Chondrocyte (in vitro differentiated cells): ENCODE data around the gene CTBP1. TPM values are rescaled to one million over a fixed set of nuclear protein-coding genes. Genes with fewer than 3 reads are reported as not detected.
A peak's percentile ranks its signal among the peaks of the same experiment; 100 is the strongest.

Experiments
- DNase-seq: peaks from one replicate; pipeline ENCODE4 v3.0.0; 2021; ENCODE audit warnings: mixed read lengths, low spot score
- H3K27ac Mint-ChIP-seq: one replicate; pipeline ENCODE4 v1.8.0; 2021; ENCODE audit warnings: mild to moderate bottlenecking, moderate library complexity, mixed read lengths; ENCODE audit not compliant: unreplicated experiment
- H3K27me3 Mint-ChIP-seq: 2 replicates; pipeline ENCODE4 v1.8.0; 2021; ENCODE audit warnings: low read depth, mixed read lengths
- H3K36me3 Mint-ChIP-seq: 2 replicates; pipeline ENCODE4 v1.8.0; 2021; ENCODE audit warnings: low read depth, mixed read lengths
- H3K4me1 Mint-ChIP-seq: 2 replicates; pipeline ENCODE4 v1.8.0; 2021; ENCODE audit warnings: low read depth, mild to moderate bottlenecking, mixed read lengths
- H3K4me3 Mint-ChIP-seq: one replicate; pipeline ENCODE4 v1.8.0; 2021; ENCODE audit warnings: mild to moderate bottlenecking, moderate library complexity, mixed read lengths; ENCODE audit not compliant: unreplicated experiment
- H3K9me3 Mint-ChIP-seq: 2 replicates; pipeline ENCODE4 v1.8.0; 2021; ENCODE audit warnings: low read depth, mixed read lengths
- long read RNA-seq: library from polyadenylated mRNA; stranded (forward); transcript quantifications from one replicate; pipeline ENCODE4 v2.0.0, GENCODE V29; 2021
- total RNA-seq: library from RNA; stranded (reverse); gene quantifications from 3 replicates; pipeline ENCODE4 v1.2.1, GENCODE V29; 2021
- TF ChIP-seq, protein P1 (sequence below): fragments of 200-600 bp; sonication (generic); IDR thresholded peaks from 2 replicates; pipeline ENCODE4 v1.5.0; 2021; ENCODE audit warnings: antibody characterized with exemption, mild to moderate bottlenecking, moderate library complexity

The CTBP1 gene
- total RNA-seq: 147 to 175 TPM (median 151 TPM) in 3 replicates
- long read RNA-seq, transcript CTBP1-201 (9 exons, 2,297 nt): minor isoform, 30 of 286 reads
- long read RNA-seq, transcript CTBP1-203 (10 exons, 2,467 nt): major isoform, 105 of 286 reads
- long read RNA-seq, partial matches to known transcripts: 16 of 286 reads
- long read RNA-seq, other reads (novel, unspliced or antisense): 133 of 286 reads

DNA sequence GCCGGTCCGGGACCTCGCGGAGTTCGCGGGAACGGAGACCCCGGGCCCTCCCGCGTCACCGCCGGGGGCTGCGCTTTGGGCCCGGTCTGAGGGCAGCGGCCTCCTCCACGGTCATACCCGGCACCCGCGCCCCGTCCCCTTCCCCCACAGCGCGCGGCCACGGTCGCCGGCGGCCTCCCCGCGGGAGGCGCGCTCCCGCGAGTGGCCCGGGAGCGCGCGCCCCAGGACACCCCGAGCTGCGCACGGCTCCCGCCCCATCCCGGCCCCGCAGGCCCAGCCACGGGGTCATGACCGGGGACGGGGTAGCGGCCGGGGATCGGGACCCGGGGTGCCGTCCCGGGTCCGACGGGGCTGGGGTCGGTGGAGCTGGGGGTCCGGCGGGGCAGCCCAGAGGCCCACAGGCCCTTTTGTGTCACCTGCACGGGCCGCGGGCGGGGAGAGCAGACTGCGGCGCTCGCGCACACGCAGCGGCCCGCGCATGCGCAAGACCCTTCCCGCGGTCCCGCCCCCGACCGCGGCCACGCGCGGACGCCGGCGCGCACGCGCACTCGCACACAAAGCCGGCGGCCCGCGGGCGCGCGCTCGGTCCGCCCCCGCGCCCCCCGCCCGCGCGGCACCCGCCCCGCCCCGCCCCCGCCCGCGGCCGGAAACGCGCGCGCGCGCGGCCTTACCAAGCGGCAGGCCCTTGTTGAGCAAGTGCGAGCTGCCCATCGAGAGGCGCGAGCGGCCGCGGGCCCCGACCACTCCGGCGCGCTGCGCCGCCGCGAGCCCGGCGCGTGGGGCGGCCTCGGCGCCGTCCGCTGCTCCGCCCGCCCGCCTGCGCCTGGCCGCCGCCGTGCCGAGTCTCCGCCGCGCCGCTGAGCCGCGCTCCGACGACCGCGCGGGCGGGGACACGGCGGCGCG lies at the start of gene CTBP1:
Gene CTBP1, minus strand, starts transcription at position 886 of the 903 bp plus-strand sequence. CDS start 7,799 bp downstream, outside the sequence.
- H3K36me3 Mint-ChIP-seq: peaks cover 15% of the 10 kb centered on the region
- peak within 1 kb of the TSS; percentile 79 for H3K27ac Mint-ChIP-seq
- DNase-seq: peak; percentile 91
- no peaks in the 10 kb centered on the region for H3K27me3 Mint-ChIP-seq
- peaks cover 15% of the 10 kb centered on the region for H3K9me3 Mint-ChIP-seq
- H3K4me3 Mint-ChIP-seq: peak within 1 kb of the TSS; percentile 79
- peaks cover 47% of the 10 kb centered on the region for H3K4me1 Mint-ChIP-seq
- TF ChIP-seq, protein P1, sequence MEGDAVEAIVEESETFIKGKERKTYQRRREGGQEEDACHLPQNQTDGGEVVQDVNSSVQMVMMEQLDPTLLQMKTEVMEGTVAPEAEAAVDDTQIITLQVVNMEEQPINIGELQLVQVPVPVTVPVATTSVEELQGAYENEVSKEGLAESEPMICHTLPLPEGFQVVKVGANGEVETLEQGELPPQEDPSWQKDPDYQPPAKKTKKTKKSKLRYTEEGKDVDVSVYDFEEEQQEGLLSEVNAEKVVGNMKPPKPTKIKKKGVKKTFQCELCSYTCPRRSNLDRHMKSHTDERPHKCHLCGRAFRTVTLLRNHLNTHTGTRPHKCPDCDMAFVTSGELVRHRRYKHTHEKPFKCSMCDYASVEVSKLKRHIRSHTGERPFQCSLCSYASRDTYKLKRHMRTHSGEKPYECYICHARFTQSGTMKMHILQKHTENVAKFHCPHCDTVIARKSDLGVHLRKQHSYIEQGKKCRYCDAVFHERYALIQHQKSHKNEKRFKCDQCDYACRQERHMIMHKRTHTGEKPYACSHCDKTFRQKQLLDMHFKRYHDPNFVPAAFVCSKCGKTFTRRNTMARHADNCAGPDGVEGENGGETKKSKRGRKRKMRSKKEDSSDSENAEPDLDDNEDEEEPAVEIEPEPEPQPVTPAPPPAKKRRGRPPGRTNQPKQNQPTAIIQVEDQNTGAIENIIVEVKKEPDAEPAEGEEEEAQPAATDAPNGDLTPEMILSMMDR: no peak

DNA sequence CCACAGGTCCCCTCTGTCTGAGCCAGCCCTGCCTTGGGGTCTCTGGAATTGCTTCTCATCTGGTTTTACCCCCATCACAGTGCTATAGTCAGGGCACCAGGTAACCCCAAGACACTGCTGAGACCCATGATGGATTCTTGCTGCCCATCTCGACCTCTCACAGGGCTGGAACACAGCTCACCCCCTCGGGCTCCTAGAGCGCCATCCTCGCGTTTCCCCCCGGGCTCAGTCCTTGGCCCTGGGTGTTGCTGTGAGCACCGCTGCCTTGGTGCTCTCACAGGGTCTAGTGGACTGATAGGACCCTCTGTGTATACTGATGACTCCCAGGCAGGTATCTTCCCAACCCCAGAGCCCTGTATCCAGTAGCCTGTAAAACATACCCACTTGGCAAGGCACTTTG lies 49.5 kb upstream of the CTBP1 start:
- H3K4me1 Mint-ChIP-seq: peaks cover 23% of the 10 kb centered on the region

DNA sequence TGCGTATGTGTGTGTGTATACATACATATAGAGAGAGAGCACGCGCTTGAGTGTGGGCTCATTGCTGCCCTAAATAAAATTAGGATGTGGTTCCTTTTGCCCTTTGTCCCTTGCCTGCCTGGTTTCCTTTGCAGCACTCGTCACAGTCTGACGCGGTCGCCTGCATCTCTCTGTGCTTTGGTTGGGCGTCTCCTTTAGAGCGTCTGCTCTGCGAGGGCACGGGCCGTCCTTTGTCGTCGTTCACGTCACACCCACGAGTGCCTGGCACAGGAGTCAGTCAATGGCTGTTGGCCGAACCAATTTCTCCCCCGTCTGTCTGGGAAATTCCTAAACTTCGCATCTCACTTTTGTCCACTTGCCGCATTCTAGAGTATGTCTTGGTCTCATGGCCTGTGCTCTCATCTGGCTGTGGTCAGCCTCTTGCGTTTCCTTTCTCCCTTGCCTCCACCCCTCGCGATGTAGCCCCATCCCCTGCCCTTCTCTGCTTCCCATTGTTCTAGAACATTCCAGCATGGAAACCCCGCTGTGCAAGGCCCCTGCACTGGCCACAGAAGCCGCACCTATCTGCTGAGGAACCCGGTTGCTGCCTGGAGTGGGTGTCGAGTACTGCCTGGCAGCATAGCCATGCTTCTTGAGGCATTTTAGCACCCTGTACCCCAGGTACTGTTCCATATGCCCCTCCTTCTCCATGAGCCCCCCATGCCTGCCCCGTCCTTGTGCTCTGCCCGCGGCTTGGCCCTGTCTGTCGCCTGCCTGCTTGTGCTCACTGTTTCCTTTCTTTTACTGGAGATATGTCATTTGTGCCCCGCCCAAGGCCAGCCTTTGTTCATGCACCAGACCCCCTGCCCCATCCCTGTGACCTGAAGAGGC lies 48.8 kb upstream of the CTBP1 start:
- H3K4me1 Mint-ChIP-seq: peaks cover 23% of the 10 kb centered on the region
- H3K4me3 Mint-ChIP-seq: no peak overlapping the region
- no peak overlapping the region for H3K27ac Mint-ChIP-seq
- no peaks in the 10 kb centered on the region for H3K27me3 Mint-ChIP-seq
- TF ChIP-seq, protein P1: no peak
- no peak for DNase-seq
- peaks cover 4% of the 10 kb centered on the region for H3K36me3 Mint-ChIP-seq
- H3K9me3 Mint-ChIP-seq: no peaks in the 10 kb centered on the region

More for the DNA sequence above, 49.5 kb upstream of the CTBP1 start:
- H3K9me3 Mint-ChIP-seq: no peaks in the 10 kb centered on the region
- no peak overlapping the region for H3K27ac Mint-ChIP-seq
- TF ChIP-seq, protein P1: no peak
- DNase-seq: no peak
- no peaks in the 10 kb centered on the region for H3K27me3 Mint-ChIP-seq
- peaks cover 4% of the 10 kb centered on the region for H3K36me3 Mint-ChIP-seq
- H3K4me3 Mint-ChIP-seq: no peak overlapping the region

DNA sequence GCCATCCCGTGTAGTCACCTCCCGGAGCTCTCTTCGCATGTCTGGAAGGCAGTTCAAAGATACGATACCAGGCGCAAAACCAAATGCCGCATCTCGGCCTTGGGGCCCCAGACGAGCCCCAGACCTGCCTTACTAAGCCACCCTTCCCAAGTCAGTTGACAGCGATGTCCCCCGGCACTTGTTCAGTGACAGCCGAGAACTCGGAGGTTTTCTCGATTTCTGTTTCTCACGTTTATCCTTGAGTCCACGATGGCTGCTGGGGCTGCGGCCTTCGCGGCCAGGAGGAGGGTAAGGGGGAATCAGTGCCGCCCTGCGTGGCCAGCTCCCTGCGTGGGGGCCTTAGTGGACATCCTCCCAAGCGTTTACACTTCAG lies 48.1 kb upstream of the CTBP1 start:
- no peaks in the 10 kb centered on the region for H3K27me3 Mint-ChIP-seq
- H3K4me1 Mint-ChIP-seq: peaks cover 30% of the 10 kb centered on the region
- H3K36me3 Mint-ChIP-seq: peaks cover 3% of the 10 kb centered on the region
- no peak overlapping the region for H3K4me3 Mint-ChIP-seq
- H3K9me3 Mint-ChIP-seq: no peaks in the 10 kb centered on the region
- no peak for DNase-seq
- TF ChIP-seq, protein P1: no peak
- no peak overlapping the region for H3K27ac Mint-ChIP-seq
